NCI-H187 (cell line): ENCODE measurements around the gene UBAC2.

Source experiments
- DNase-seq, 2 experiments: peaks; one replicate each; lab custom pipeline; 2025; lab: John Stamatoyannopoulos, UW

The UBAC2 gene

DNA sequence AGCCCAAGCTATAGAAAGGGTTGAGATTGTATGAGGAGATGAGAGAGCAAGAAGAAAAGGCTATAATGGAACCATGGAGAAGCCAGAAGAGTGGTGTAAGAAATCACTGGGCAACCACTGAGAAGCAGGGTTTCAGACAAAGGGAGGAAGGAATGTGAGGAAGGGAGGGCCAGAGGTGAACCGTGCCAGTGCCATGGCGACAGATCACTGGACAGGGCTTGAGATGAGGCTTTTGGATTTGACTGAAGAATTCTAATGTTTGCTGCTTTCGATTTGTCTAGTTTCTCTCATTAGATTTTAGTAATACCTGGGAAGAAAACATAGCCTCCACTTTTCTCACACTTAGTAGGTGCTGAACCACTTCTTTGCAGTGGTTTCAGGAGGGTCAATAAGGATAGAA lies 112.8 kb downstream of the UBAC2 start:
- DNase-seq = no peak

DNA sequence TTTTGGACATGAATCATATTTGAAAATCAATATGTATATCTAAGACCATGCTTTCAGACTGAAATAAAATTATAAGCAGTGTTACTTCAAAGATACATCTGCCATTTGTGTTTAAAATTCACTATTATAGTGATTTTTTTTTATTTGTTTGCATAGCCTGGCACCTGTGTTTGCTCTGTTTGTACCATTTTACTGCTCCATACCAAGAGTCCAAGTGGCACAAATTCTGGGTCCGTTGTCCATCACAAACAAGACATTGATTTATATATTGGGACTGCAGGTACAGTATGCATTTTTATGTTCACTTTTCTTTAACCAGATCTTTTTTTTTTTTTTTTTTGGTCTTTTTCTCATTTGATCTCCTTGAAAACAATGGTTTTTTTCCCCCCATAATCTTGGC lies 113.3 kb downstream of the UBAC2 start:
- DNase-seq = no peak

DNA sequence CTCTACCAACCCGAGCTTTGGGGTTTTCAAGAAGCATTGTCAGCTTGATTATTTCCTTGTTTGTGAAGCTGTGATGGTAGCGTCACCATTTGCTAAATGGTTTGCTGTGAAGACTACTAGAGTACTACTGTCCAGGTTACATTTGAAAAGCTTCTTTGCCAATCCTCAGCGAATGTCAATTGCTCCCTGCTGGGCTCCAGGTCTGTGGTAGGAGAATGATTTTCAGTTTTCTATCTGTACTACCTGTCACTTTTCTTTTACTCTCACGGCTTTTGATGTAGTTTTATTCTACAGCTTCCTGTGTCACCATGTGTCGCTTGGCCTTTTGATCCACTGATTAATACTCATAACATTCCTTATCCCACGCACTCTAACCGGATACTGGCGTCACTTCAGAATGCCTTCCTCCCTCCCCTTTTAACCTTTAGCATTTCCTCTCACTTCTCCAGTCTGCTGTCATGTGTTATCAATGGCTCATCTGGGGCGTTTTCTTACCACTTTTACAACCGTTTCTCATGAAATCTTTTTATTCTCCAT lies 114.1 kb downstream of the UBAC2 start:
- DNase-seq = no peak

GRCh38 chr13:99315186-99315585 lies 114.5 kb downstream of the UBAC2 start:
- no peak for DNase-seq

- DNase-seq = no peak
These were observed 115.6 kb downstream of the UBAC2 start for GRCh38 chr13:99316224-99316623.

- peak; percentile 50 to 60 for DNase-seq
These were observed 116.1 kb downstream of the UBAC2 start for GRCh38 chr13:99316657-99317256.

- no peak for DNase-seq
These were observed 120.2 kb downstream of the UBAC2 start for GRCh38 chr13:99320693-99321481.

DNA sequence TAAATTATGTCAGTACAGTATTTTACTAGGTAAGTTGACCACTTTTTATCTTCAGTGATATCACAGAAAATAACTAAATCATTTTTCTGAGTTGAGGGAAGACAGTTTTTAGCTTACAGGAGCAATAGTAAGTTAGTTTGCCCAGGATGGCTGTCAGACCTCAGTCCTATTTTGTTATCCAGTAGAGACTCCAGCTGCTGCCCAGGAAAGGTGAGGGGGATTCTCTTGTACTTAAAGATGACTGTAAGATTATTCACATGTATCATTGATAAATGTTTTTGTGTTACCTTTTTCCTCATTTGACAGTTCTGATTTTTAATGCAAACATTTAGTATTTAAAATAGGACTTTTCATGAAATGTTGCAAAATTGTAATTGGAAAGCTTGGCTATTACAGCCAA lies 121.1 kb downstream of the UBAC2 start:
- no peak for DNase-seq

GRCh38 chr13:99322297-99323103 lies 121.8 kb downstream of the UBAC2 start:
- no peak for DNase-seq

- DNase-seq = no peak
These were observed 122.8 kb downstream of the UBAC2 start for GRCh38 chr13:99323488-99323887.

DNA sequence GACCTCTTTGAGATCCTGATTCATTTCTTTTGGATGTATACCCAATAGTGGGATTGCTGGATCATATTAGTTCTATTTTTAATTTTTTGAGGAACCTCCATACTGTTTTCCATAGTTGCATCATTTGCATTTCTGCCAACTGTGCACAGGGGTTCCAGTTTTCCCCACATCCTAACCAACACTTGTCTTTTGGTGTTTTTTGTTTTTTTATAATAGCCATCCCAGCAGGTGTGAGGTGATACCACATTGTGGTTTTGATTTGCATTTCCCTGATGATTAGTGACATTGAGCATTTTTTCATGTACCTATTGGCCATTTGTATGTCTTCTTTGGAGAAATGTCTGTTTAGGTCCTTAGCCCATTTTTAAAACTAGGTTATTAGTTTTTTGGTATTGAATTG lies 125.4 kb downstream of the UBAC2 start:
- no peak for DNase-seq

- DNase-seq = no peak
These were observed 126.5 kb downstream of the UBAC2 start for GRCh38 chr13:99327126-99327525.

GRCh38 chr13:99327761-99328160 lies 127.1 kb downstream of the UBAC2 start:
- no peak for DNase-seq

DNA sequence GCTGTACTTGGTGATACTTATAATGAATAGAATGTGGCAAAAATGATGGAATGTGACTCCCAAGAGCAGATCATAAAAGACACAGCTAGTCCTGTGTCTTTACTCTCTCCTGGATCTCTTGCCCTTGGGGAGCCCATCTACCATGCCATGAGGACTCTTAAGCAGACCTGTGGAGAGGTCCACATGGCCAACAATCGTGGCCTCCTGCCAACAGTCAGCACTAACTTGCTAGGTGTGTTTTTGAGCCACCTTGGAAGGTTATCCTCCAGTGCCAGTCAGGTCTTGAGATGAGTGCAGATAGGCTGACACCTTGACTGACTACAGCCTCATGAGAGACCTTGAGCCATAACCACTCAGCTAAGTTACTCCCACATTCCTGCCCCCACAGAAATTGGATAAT lies 128.8 kb downstream of the UBAC2 start:
- DNase-seq = no peak

GRCh38 chr13:99330942-99331341 lies 130.3 kb downstream of the UBAC2 start:
- no peak for DNase-seq

GRCh38 chr13:99331881-99332293 lies 131.2 kb downstream of the UBAC2 start:
- DNase-seq = no peak

DNA sequence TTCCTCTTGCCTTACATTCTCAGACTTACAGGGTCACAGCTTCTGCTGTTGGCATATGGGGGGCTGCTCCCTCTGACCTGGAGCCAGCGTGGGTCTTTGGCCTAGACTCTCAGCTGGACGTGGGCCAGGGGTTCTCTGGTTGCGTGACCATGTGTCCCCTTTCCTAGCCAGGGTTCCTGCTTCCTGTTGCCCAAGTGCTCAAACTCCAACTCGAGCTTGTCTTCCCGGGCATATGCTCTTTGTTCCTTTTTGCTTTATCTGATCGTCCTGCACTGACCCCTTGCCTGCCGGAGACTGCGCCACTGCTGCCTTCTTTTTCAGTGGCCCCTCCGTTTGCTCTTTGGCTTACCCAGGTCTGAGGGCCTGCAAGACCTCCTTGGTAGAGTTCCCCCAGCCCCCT lies 131.8 kb downstream of the UBAC2 start:
- no peak for DNase-seq

- DNase-seq = no peak
These were observed 133.6 kb downstream of the UBAC2 start for GRCh38 chr13:99334221-99334620.

GRCh38 chr13:99335087-99335486 lies 134.4 kb downstream of the UBAC2 start:
- DNase-seq = no peak

GRCh38 chr13:99335603-99336002 lies 134.9 kb downstream of the UBAC2 start:
- DNase-seq = no peak

DNA sequence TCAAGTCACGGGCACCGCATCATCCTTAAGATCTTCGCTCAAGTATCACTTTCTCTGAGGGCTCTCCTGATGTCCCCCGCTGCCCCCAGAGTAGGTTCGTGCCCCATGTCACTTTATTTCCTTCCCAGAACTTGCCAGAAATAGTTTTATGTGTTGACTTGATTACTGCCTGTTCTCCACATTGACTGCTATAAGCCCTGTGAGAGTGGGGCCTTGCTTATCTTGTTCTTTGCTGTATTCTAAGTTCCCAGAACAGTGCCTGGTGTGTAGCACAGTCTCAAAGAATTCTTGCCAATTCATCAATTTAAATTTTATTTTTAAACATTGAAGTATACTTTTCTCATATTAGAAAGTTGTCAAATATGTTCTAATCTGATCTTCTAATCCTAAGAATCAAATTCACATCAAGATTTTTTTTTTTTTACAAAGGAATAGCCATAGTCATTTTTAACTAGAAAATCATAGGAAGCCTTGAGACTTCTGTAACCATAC lies 138.6 kb downstream of the UBAC2 start:
- DNase-seq = no peak

- DNase-seq = no peak
These were observed 139.2 kb downstream of the UBAC2 start for GRCh38 chr13:99339736-99340397.
